Measurements from ENCODE around the gene GLI1. TPM values are rescaled to one million over a fixed set of nuclear protein-coding genes. Genes with fewer than 3 reads are reported as not detected.

GLI1 gene
- total and polyA plus RNA-seq, 2 of the 13 experiments (the other 11 are each of a cell fraction or from before 2014, with no cell fraction given) = 0.09 to 0.20 TPM

DNA sequence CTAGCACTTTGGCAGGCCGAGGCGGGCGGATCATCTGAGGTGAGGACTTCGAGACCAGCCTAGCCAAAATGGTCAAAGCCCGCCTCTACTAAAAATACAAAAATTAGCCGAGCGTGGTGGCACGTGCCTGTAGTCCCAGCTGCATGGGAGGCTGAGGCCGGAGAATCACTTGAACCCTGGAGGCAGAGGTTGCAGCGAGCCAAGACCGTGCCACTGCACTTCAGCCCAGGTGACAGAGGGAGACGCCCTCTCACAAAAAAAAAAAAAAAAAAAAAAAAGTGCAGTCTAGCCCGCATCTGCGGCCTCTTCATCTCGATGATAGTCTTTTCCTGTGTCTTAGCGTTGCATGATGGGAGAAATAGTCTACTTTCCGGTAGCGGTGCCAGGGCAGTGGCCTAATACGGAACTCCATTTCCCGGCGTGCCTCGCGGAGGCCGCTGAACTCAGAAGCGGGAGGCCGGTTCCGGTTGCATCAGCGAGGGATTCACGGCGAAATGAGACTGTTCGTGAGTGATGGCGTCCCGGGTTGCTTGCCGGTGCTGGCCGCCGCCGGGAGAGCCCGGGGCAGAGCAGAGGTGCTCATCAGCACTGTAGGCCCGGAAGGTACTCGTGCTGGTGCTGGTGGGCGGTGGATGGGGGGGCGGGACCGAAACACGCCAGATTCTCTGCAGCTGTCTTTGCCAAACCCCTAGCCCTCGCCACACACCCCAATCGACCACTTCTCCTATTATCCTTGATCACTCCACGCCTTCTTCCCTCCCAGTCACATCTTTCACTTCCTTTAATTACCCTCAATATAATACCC, 28.2 kb downstream of the GLI1 start, which contains the start of gene MARS1 (continued):
- TF ChIP-seq ZNF441 (CRISPR knock-in tag; IDR thresholded peaks at IDR 0.05; ENCODE audit: borderline replicate concordance) (no peak), CCAR2 (optimal IDR thresholded peaks at IDR 0.05; ENCODE audit: low read depth, low read length) (no peak), HOXA9 (CRISPR knock-in tag; IDR thresholded peaks at IDR 0.05; ENCODE audit: borderline replicate concordance) (no peak), ZNF564 (CRISPR knock-in tag; IDR thresholded peaks at IDR 0.05) (no peak), ZNF768 (CRISPR knock-in tag; IDR thresholded peaks at IDR 0.05) (peak; percentile 56; the same call in 1 of the 2 replicates), ZNF251 (CRISPR knock-in tag; IDR thresholded peaks at IDR 0.05) (no peak), MBD4 (IDR thresholded peaks at IDR 0.05; ENCODE audit: borderline replicate concordance, low read length) (no peak), ARID2 (CRISPR knock-in tag; IDR thresholded peaks at IDR 0.05; ENCODE audit: borderline replicate concordance) (no peak), MXD4 (CRISPR knock-in tag; IDR thresholded peaks at IDR 0.05) (0 out of 2 replicates have a peak, but pooled peaks have one; percentile 26)
- TF ChIP-seq, protein P1, sequence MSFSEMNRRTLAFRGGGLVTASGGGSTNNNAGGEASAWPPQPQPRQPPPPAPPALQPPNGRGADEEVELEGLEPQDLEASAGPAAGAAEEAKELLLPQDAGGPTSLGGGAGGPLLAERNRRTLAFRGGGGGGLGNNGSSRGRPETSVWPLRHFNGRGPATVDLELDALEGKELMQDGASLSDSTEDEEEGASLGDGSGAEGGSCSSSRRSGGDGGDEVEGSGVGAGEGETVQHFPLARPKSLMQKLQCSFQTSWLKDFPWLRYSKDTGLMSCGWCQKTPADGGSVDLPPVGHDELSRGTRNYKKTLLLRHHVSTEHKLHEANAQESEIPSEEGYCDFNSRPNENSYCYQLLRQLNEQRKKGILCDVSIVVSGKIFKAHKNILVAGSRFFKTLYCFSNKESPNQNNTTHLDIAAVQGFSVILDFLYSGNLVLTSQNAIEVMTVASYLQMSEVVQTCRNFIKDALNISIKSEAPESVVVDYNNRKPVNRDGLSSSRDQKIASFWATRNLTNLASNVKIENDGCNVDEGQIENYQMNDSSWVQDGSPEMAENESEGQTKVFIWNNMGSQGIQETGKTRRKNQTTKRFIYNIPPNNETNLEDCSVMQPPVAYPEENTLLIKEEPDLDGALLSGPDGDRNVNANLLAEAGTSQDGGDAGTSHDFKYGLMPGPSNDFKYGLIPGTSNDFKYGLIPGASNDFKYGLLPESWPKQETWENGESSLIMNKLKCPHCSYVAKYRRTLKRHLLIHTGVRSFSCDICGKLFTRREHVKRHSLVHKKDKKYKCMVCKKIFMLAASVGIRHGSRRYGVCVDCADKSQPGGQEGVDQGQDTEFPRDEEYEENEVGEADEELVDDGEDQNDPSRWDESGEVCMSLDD (CRISPR knock-in tag; IDR thresholded peaks at IDR 0.05; ENCODE audit: borderline replicate concordance) = no peak
- TF ChIP-seq, protein P2, sequence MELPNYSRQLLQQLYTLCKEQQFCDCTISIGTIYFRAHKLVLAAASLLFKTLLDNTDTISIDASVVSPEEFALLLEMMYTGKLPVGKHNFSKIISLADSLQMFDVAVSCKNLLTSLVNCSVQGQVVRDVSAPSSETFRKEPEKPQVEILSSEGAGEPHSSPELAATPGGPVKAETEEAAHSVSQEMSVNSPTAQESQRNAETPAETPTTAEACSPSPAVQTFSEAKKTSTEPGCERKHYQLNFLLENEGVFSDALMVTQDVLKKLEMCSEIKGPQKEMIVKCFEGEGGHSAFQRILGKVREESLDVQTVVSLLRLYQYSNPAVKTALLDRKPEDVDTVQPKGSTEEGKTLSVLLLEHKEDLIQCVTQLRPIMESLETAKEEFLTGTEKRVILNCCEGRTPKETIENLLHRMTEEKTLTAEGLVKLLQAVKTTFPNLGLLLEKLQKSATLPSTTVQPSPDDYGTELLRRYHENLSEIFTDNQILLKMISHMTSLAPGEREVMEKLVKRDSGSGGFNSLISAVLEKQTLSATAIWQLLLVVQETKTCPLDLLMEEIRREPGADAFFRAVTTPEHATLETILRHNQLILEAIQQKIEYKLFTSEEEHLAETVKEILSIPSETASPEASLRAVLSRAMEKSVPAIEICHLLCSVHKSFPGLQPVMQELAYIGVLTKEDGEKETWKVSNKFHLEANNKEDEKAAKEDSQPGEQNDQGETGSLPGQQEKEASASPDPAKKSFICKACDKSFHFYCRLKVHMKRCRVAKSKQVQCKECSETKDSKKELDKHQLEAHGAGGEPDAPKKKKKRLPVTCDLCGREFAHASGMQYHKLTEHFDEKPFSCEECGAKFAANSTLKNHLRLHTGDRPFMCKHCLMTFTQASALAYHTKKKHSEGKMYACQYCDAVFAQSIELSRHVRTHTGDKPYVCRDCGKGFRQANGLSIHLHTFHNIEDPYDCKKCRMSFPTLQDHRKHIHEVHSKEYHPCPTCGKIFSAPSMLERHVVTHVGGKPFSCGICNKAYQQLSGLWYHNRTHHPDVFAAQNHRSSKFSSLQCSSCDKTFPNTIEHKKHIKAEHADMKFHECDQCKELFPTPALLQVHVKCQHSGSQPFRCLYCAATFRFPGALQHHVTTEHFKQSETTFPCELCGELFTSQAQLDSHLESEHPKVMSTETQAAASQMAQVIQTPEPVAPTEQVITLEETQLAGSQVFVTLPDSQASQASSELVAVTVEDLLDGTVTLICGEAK (IDR thresholded peaks at IDR 0.05) = no peak
- TF ChIP-seq, protein P2 (CRISPR knock-in tag; IDR thresholded peaks at IDR 0.05) = peak; percentile 75; the same call in 1 of the 2 replicates
- TF ChIP-seq, protein P3, sequence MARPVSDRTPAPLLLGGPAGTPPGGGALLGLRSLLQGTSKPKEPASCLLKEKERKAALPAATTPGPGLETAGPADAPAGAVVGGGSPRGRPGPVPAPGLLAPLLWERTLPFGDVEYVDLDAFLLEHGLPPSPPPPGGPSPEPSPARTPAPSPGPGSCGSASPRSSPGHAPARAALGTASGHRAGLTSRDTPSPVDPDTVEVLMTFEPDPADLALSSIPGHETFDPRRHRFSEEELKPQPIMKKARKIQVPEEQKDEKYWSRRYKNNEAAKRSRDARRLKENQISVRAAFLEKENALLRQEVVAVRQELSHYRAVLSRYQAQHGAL (CRISPR knock-in tag; IDR thresholded peaks at IDR 0.05; ENCODE audit: not compliant biosample characterization) = no peak
- TF ChIP-seq, protein P4, sequence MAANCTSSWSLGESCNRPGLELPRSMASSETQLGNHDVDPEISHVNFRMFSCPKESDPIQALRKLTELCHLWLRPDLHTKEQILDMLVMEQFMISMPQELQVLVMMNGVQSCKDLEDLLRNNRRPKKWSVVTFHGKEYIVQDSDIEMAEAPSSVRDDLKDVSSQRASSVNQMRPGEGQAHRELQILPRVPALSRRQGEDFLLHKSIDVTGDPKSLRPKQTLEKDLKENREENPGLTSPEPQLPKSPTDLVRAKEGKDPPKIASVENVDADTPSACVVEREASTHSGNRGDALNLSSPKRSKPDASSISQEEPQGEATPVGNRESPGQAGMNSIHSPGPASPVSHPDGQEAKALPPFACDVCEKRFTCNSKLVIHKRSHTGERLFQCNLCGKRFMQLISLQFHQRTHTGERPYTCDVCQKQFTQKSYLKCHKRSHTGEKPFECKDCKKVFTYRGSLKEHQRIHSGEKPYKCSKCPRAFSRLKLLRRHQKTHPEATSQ (CRISPR knock-in tag; IDR thresholded peaks at IDR 0.05; ENCODE audit: borderline replicate concordance) = no peak

Measured in HepG2 (cell line).